T-cell (primary cell): ENCODE measurements around the gene MIA3. TPM values are rescaled to one million over a fixed set of nuclear protein-coding genes. Genes with fewer than 3 reads are reported as not detected.

ENCODE experiments used
- ATAC-seq, 4 experiments: fragments of 200-7000 bp in 3 of 4; fragments of 150-1000 bp in 1 of 4; cut with Tn5 transposase; replicated peaks in 1 of 4; 1 replicate in 3 of 4; 2 replicates in 1 of 4; pipeline ENCODE4 v1.10.0; 2021; ENCODE audit warnings: moderate library complexity in 3 of 4, mild to moderate bottlenecking in 2 of 4, moderate number of reproducible peaks in 1 of 4
- CTCF ChIA-PET, 2 donors: fragments of 300-600 bp; sonication (Branson Sonifier 250); formaldehyde crosslinking; loops; one replicate each; lab custom pipeline; 2022; ENCODE audit warnings: antibody characterized with exemption in 2 of 2; lab: Charles Lee
- POLR2A ChIA-PET, 2 donors: fragments of 300-600 bp; sonication (Branson Sonifier 250); formaldehyde crosslinking; loops; one replicate each; lab custom pipeline; 2022; ENCODE audit warnings: antibody characterized with exemption in 2 of 2; lab: Charles Lee
- DNase-seq, 35 experiments: peaks; one replicate each; pipeline versions ENCODE4 v3.0.0 to v3.0.0-alpha.2; 2013 to 2023
- H3K27ac ChIP-seq: one replicate; pipeline ENCODE4 v1.5.1; 2013; ENCODE audit warnings: low read length
- H3K27me3 ChIP-seq, 2 experiments: replicated peaks in 1 of 2; 1 replicate in 1 of 2; 2 replicates in 1 of 2; pipeline versions ENCODE4 v1.6.1 to v1.7.0; 2013; ENCODE audit warnings: low read length in 1 of 2, mixed read lengths in 1 of 2; ENCODE audit not compliant: control insufficient read depth in 2 of 2, insufficient read depth in 2 of 2; ENCODE audit errors: extremely low read depth in 1 of 2
- H3K36me3 ChIP-seq, 2 donors: 1 replicate in 1 of 2; 2 replicates in 1 of 2; pipeline versions ENCODE4 v1.6.1 to v1.7.0; 2013; ENCODE audit warnings: low read length in 1 of 2; ENCODE audit not compliant: control insufficient read depth in 2 of 2, insufficient read depth in 1 of 2; ENCODE audit errors: extremely low read depth in 1 of 2
- H3K4me1 ChIP-seq, 2 experiments: 1 replicate in 1 of 2; 2 replicates in 1 of 2; pipeline versions ENCODE4 v1.6.1 to v1.7.0; 2013; ENCODE audit warnings: low read length in 2 of 2, mixed read lengths in 1 of 2; ENCODE audit not compliant: insufficient read depth in 2 of 2, control insufficient read depth in 1 of 2; ENCODE audit errors: extremely low read depth in 1 of 2
- H3K4me3 ChIP-seq, 2 donors: 1 replicate in 1 of 2; 2 replicates in 1 of 2; pipeline versions ENCODE4 v1.5.1 to v1.7.0; 2013; ENCODE audit warnings: mild to moderate bottlenecking in 2 of 2, low read length in 1 of 2, moderate library complexity in 1 of 2; ENCODE audit not compliant: control insufficient read depth in 1 of 2; ENCODE audit errors: extremely low read depth in 1 of 2
- H3K9me3 ChIP-seq: 2 replicates; pipeline ENCODE4 v1.7.0; 2013
- H3K27ac Mint-ChIP-seq, 2 donors: one replicate each; pipeline ENCODE4 v1.8.0; 2020 to 2021; ENCODE audit warnings: mild to moderate bottlenecking in 2 of 2, mixed read lengths in 2 of 2
- H3K27me3 Mint-ChIP-seq, 2 donors: one replicate each; pipeline ENCODE4 v1.8.0; 2021 to 2022; ENCODE audit warnings: mixed read lengths in 2 of 2
- H3K36me3 Mint-ChIP-seq: one replicate; pipeline ENCODE4 v1.8.0; 2021; ENCODE audit warnings: mixed read lengths
- H3K4me1 Mint-ChIP-seq, 3 donors: one replicate each; pipeline ENCODE4 v1.8.0; 2020 to 2022; ENCODE audit warnings: mixed read lengths in 3 of 3, mild to moderate bottlenecking in 1 of 3
- H3K4me3 Mint-ChIP-seq, 3 donors: one replicate each; pipeline ENCODE4 v1.8.0; 2020 to 2022; ENCODE audit warnings: mild to moderate bottlenecking in 3 of 3, mixed read lengths in 3 of 3, moderate library complexity in 3 of 3
- H3K9me3 Mint-ChIP-seq, 3 donors: one replicate each; pipeline ENCODE4 v1.8.0; 2020 to 2022; ENCODE audit warnings: mixed read lengths in 3 of 3
- WGBS: methylation state at CpG from one replicate; pipeline ENCODE4 v1.1.5; 2013; ENCODE audit warnings: missing lambda C conversion rate; ENCODE audit not compliant: insufficient coverage; 5-methylcytosine and 5-hydroxymethylcytosine counted together
- total RNA-seq, 35 experiments: library from RNA in 6 of 35; stranded (reverse) in 6 of 35; fragments of 120-200 nt in 1 of 35; gene quantifications; one replicate each; pipeline versions ENCODE4 v1.2.1 to v1.2.4 and lab custom pipeline; 2013 to 2026

MIA3 gene
- total RNA-seq, 5 donors from 2014 or later (not counting 1 experiment from before 2014, with no cell fraction given), result 86.5 to 116 (median 102) TPM

GRCh38 chr1:222641269-222641948 is 23.5 kb downstream of the MIA3 start:
- ChIA-PET POLR2A (no interaction called here), CTCF (interaction anchor here in 1 of 2 donors (0.7 kb wide), 1 partner anchor 12 kb away, joined by 3 read pairs; no protein-coding TSS in a partner anchor)
- no peak overlapping the region for H3K4me3 ChIP-seq
- no peak overlapping the region for H3K27ac ChIP-seq
- peaks cover 11 to 15% of the 10 kb centered on the region in 2 experiments for H3K4me1 ChIP-seq
- no peaks in the 10 kb centered on the region for H3K9me3 ChIP-seq
- no peak for ATAC-seq
- no peaks in the 10 kb centered on the region for H3K27me3 ChIP-seq
- Mint-ChIP-seq H3K27me3 (no peaks in the 10 kb centered on the region), H3K4me3 (no peak overlapping the region), H3K9me3 (no peaks in the 10 kb centered on the region), H3K4me1 (peaks cover 27 to 30% (median 28%) of the 10 kb centered on the region in 3 donors), H3K27ac (peak overlapping the region in 1 of 2 donors; percentile 23), H3K36me3 (peaks cover 28% of the 10 kb centered on the region)
- WGBS, result 80% methylated on average over 2 of the region's 5 CpGs
- peaks cover 0 to 15% of the 10 kb centered on the region in 2 donors for H3K36me3 ChIP-seq
- no peak for DNase-seq

DNA sequence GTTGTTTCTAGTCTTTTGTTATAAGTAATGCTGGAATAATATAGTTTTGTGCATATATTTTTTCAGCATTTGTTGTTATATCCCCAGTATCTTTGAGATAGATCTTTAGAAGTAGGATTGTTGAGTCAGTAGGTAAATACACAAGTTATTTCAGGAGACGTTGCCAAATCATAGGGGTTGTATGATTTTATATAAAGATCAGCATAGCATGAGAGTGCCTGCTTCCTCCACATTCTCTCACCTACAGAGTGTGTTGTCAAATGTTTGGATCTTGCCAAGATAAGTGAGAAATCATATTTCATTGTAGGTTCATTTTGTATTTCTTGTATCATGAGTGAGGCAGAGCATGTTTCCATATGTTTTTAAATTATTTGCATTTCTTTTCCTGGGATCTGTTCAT is 24.6 kb downstream of the MIA3 start:
- peaks cover 22% of the 10 kb centered on the region for H3K36me3 Mint-ChIP-seq
- Histone ChIP-seq H3K4me1 (peaks cover 11 to 15% of the 10 kb centered on the region in 2 experiments), H3K9me3 (no peaks in the 10 kb centered on the region), H3K4me3 (no peak overlapping the region), H3K27me3 (no peaks in the 10 kb centered on the region), H3K36me3 (peaks cover 0 to 13% of the 10 kb centered on the region in 2 donors), H3K27ac (no peak overlapping the region)
- peak overlapping the region in 1 of 2 donors; percentile 79 for H3K27ac Mint-ChIP-seq
- ATAC-seq (no peak), DNase-seq (no peak)
- ChIA-PET POLR2A (no interaction called here), CTCF (no interaction called here)
- no peaks in the 10 kb centered on the region for H3K9me3 Mint-ChIP-seq
- H3K4me1 Mint-ChIP-seq, result peaks cover 34 to 36% (median 34%) of the 10 kb centered on the region in 3 donors
- no peaks in the 10 kb centered on the region for H3K27me3 Mint-ChIP-seq
- WGBS, result no CpG with 5 or more reads among the region's 1 CpG
- peak overlapping the region in 2 of 3 donors; percentile 58 to 98 for H3K4me3 Mint-ChIP-seq

- H3K36me3 Mint-ChIP-seq, result peaks cover 15% of the 10 kb centered on the region
- no peaks in the 10 kb centered on the region for H3K27me3 Mint-ChIP-seq
- Histone ChIP-seq H3K27me3 (no peaks in the 10 kb centered on the region), H3K27ac (peak overlapping the region; percentile 95), H3K4me3 (peak overlapping the region; percentile 98 to 100), H3K36me3 (peaks cover 0 to 12% of the 10 kb centered on the region in 2 donors), H3K9me3 (no peaks in the 10 kb centered on the region), H3K4me1 (peaks cover 11 to 15% of the 10 kb centered on the region in 2 experiments)
- CTCF ChIA-PET, result interaction anchor here in 1 of 2 donors (1.6 to 3.0 kb wide), 3 partner anchors 9 to 54 kb away, joined by 7 to 20 read pairs (median 17); partner anchors contain the start of gene TAF1A
- peak overlapping the region; percentile 96 to 98 (median 96) for H3K4me3 Mint-ChIP-seq
- H3K4me1 Mint-ChIP-seq, result peaks cover 39 to 42% (median 42%) of the 10 kb centered on the region in 3 donors
- H3K27ac Mint-ChIP-seq, result peak overlapping the region; percentile 94 to 96
- WGBS, result 3% methylated on average over 5 of the region's 10 CpGs
- POLR2A ChIA-PET, result interaction anchor here in 1 of 2 donors (1.1 to 2.4 kb wide), 4 partner anchors 9 to 69 kb away, joined by 4 to 16 read pairs (median 6); partner anchors contain the start of genes AIDA, BROX and TAF1A
- no peaks in the 10 kb centered on the region for H3K9me3 Mint-ChIP-seq
- peak in 3 of 4 experiments; percentile 37 to 56 (median 54) for ATAC-seq
- DNase-seq, result peak in 2 of 35 experiments; percentile 26 to 32
These were observed 25.7 kb downstream of the MIA3 start for GRCh38 chr1:222643606-222643937.

- peaks cover 11 to 15% of the 10 kb centered on the region in 2 experiments for H3K4me1 ChIP-seq
- peak overlapping the region; percentile 94 to 96 for H3K27ac Mint-ChIP-seq
- 1% methylated on average over 33 of the region's 42 CpGs for WGBS
- CTCF ChIA-PET, result interaction anchor here in 1 of 2 donors (0.7 to 3.0 kb wide), 6 partner anchors 10 to 1911 kb away, joined by 3 to 20 read pairs (median 6); partner anchors contain the start of gene TAF1A
- peak overlapping the region; percentile 98 to 100 for H3K4me3 ChIP-seq
- H3K9me3 Mint-ChIP-seq, result no peaks in the 10 kb centered on the region
- H3K4me1 Mint-ChIP-seq, result peaks cover 41 to 47% (median 44%) of the 10 kb centered on the region in 3 donors
- peak; percentile 91 to 99 (median 98) for DNase-seq
- peak overlapping the region; percentile 95 for H3K27ac ChIP-seq
- POLR2A ChIA-PET, result interaction anchor here (0.5 to 2.4 kb wide), 11 partner anchors 9 to 1538 kb away, joined by 3 to 16 read pairs (median 5); partner anchors contain the start of genes AIDA (in 2 of the 2), BROX (in 2 of the 2) and TAF1A (in 1 of the 2)
- H3K27me3 Mint-ChIP-seq, result no peaks in the 10 kb centered on the region
- peak; percentile 91 to 98 (median 97) for ATAC-seq
- no peaks in the 10 kb centered on the region for H3K9me3 ChIP-seq
- no peaks in the 10 kb centered on the region for H3K27me3 ChIP-seq
- peaks cover 14% of the 10 kb centered on the region for H3K36me3 Mint-ChIP-seq
- peak overlapping the region; percentile 96 to 98 (median 96) for H3K4me3 Mint-ChIP-seq
- peaks cover 0 to 15% of the 10 kb centered on the region in 2 donors for H3K36me3 ChIP-seq
These were observed 26.2 kb downstream of the MIA3 start for GRCh38 chr1:222643938-222644635.

GRCh38 chr1:222644636-222644980 is 26.7 kb downstream of the MIA3 start:
- CTCF ChIA-PET, result interaction anchor here (0.6 to 3.0 kb wide), 8 partner anchors 8 to 1912 kb away, joined by 3 to 20 read pairs (median 5); partner anchors contain the start of gene TAF1A (in 1 of the 2)
- peaks cover 41 to 47% (median 44%) of the 10 kb centered on the region in 3 donors for H3K4me1 Mint-ChIP-seq
- ATAC-seq (peak; percentile 1 to 65 (median 20)), DNase-seq (peak in 25 of 35 experiments; percentile 35 to 82 (median 55))
- H3K9me3 Mint-ChIP-seq, result no peaks in the 10 kb centered on the region
- H3K4me3 ChIP-seq, result peak overlapping the region; percentile 98 to 100
- H3K27me3 ChIP-seq, result no peaks in the 10 kb centered on the region
- peak overlapping the region; percentile 96 to 98 (median 96) for H3K4me3 Mint-ChIP-seq
- peak overlapping the region; percentile 95 for H3K27ac ChIP-seq
- H3K27ac Mint-ChIP-seq, result peak overlapping the region; percentile 94 to 96
- POLR2A ChIA-PET, result interaction anchor here (0.5 to 2.4 kb wide), 12 partner anchors 8 to 1537 kb away, joined by 3 to 16 read pairs (median 4); partner anchors contain the start of genes AIDA (in 2 of the 2), BROX (in 2 of the 2) and TAF1A (in 1 of the 2)
- peaks cover 11 to 15% of the 10 kb centered on the region in 2 experiments for H3K4me1 ChIP-seq
- H3K9me3 ChIP-seq, result no peaks in the 10 kb centered on the region
- 0% methylated on average over 2 of the region's 5 CpGs for WGBS
- peaks cover under 1 to 20% of the 10 kb centered on the region in 2 donors for H3K36me3 ChIP-seq
- H3K27me3 Mint-ChIP-seq, result no peaks in the 10 kb centered on the region
- H3K36me3 Mint-ChIP-seq, result peaks cover 10% of the 10 kb centered on the region
